ENCODE results near the gene RERE.
A peak's percentile ranks its signal among the peaks of the same experiment; 100 is the strongest.
"Not testable (repeated sequence)": the region's sequence is repeated elsewhere in the genome, so short reads cannot be mapped to it uniquely, and the experiment has no call there.

The RERE gene

GRCh38 chr1:8447616-8448150 lies 369.8 kb downstream of the RERE start:
- DNase-seq (ENCODE audit: low read depth) = no peak
- no peak for TF ChIP-seq CTCF (conservative IDR thresholded peaks at IDR 0.05; ENCODE audit: control insufficient read depth, insufficient read depth, low read depth, low read length)
- H3K4me3 ChIP-seq (ENCODE audit: control insufficient read depth, low read depth, low read length) = no peak overlapping the region

- not testable (repeated sequence) for DNase-seq (ENCODE audit: low read depth); H3K4me3 ChIP-seq (ENCODE audit: control insufficient read depth, low read depth, low read length)
Measured at GRCh38 chr1:8446119-8446518, 371.3 kb downstream of the RERE start.

GRCh38 chr1:8443558-8444194 lies 373.8 kb downstream of the RERE start:
- peak; percentile 30 for TF ChIP-seq CTCF (conservative IDR thresholded peaks at IDR 0.05; ENCODE audit: control insufficient read depth, insufficient read depth, low read depth, low read length)
- peak; percentile 29 for DNase-seq (ENCODE audit: low read depth)

GRCh38 chr1:8441426-8441825 lies 376.0 kb downstream of the RERE start:
- DNase-seq (ENCODE audit: low read depth) = no peak
- no peak overlapping the region for H3K4me3 ChIP-seq (ENCODE audit: control insufficient read depth, low read depth, low read length)
- TF ChIP-seq CTCF (conservative IDR thresholded peaks at IDR 0.05; ENCODE audit: control insufficient read depth, insufficient read depth, low read depth, low read length) = no peak

More at GRCh38 chr1:8443558-8444194, 373.8 kb downstream of the RERE start:
- no peak overlapping the region for H3K4me3 ChIP-seq (ENCODE audit: control insufficient read depth, low read depth, low read length)

GRCh38 chr1:8439015-8439702 lies 378.3 kb downstream of the RERE start:
- H3K4me3 ChIP-seq (ENCODE audit: control insufficient read depth, low read depth, low read length) = no peak overlapping the region
- DNase-seq (ENCODE audit: low read depth) = peak; percentile 82
- TF ChIP-seq CTCF (conservative IDR thresholded peaks at IDR 0.05; ENCODE audit: control insufficient read depth, insufficient read depth, low read depth, low read length) = peak; percentile 37

- peak; percentile 46 for DNase-seq (ENCODE audit: low read depth)
- TF ChIP-seq CTCF (conservative IDR thresholded peaks at IDR 0.05; ENCODE audit: control insufficient read depth, insufficient read depth, low read depth, low read length) = no peak
- H3K4me3 ChIP-seq (ENCODE audit: control insufficient read depth, low read depth, low read length) = no peak overlapping the region
Measured at GRCh38 chr1:8438489-8438888, 379.0 kb downstream of the RERE start.

GRCh38 chr1:8437347-8437746 lies 380.1 kb downstream of the RERE start:
- no peak for DNase-seq (ENCODE audit: low read depth)
- TF ChIP-seq CTCF (conservative IDR thresholded peaks at IDR 0.05; ENCODE audit: control insufficient read depth, insufficient read depth, low read depth, low read length) = no peak

More at GRCh38 chr1:8437347-8437746, 380.1 kb downstream of the RERE start:
- no peak overlapping the region for H3K4me3 ChIP-seq (ENCODE audit: control insufficient read depth, low read depth, low read length)
